Kidney epithelial cell (primary cell): ENCODE results near the gene OR5AP2. TPM values are rescaled to one million over a fixed set of nuclear protein-coding genes. Genes with fewer than 3 reads are reported as not detected.
"Not testable (repeated sequence)": the region's sequence is repeated elsewhere in the genome, so short reads cannot be mapped to it uniquely, and the experiment has no call there.

Experiments used
- DNase-seq: peaks from one replicate; pipeline ENCODE4 v3.0.0-alpha.2; 2010; ENCODE audit warnings: low read depth
- H3K27me3 ChIP-seq: 2 replicates; pipeline ENCODE4 v1.6.0; 2011; ENCODE audit warnings: low read length; ENCODE audit not compliant: control insufficient read depth, insufficient read depth
- H3K36me3 ChIP-seq: 2 replicates; pipeline ENCODE4 v1.5.1; 2011; ENCODE audit warnings: low read length; ENCODE audit not compliant: control insufficient read depth, insufficient read depth
- H3K4me3 ChIP-seq: 2 replicates; pipeline ENCODE4 v1.5.1; 2011; ENCODE audit warnings: low read depth, mild to moderate bottlenecking, control low read depth, low read length
- CTCF ChIP-seq: IDR thresholded peaks from 2 replicates; pipeline ENCODE4 v1.5.1; 2011; ENCODE audit warnings: mild to moderate bottlenecking, moderate library complexity, low read length, control low read depth, inconsistent platforms; ENCODE audit not compliant: insufficient read depth, poor library complexity, severe bottlenecking
- total RNA-seq: library from RNA; depleted of rRNA; stranded (reverse); fragments of >200 nt; gene quantifications from 2 replicates; pipeline ENCODE4 v1.2.3, GENCODE V29; 2015

OR5AP2 gene
- not detected in 2 replicates for total RNA-seq

GRCh38 chr11:56642339-56642738 lies at the start of gene OR5AP2:
TSS of gene OR5AP2 (minus strand) at chr11:56642439. CDS start at chr11:56642439, 0 bp downstream.
- Histone ChIP-seq H3K36me3 (no peaks in the 10 kb centered on the region), H3K4me3 (no peak within 1 kb of the TSS), H3K27me3 (no peaks in the 10 kb centered on the region)
- no peak for TF ChIP-seq CTCF
- no peak for DNase-seq

GRCh38 chr11:56691179-56691578 lies 48.9 kb upstream of the OR5AP2 start:
- DNase-seq, H3K4me3 ChIP-seq, H3K27me3 ChIP-seq, H3K36me3 ChIP-seq: not testable (repeated sequence)

GRCh38 chr11:56688554-56689100 lies 46.4 kb upstream of the OR5AP2 start:
- no peaks in the 10 kb centered on the region for H3K36me3 ChIP-seq
- DNase-seq, result no peak
- H3K27me3 ChIP-seq, result no peaks in the 10 kb centered on the region
- no peak overlapping the region for H3K4me3 ChIP-seq
- TF ChIP-seq CTCF, result no peak

- Histone ChIP-seq H3K36me3 (no peaks in the 10 kb centered on the region), H3K27me3 (no peaks in the 10 kb centered on the region), H3K4me3 (no peak overlapping the region)
- no peak for TF ChIP-seq CTCF
- no peak for DNase-seq
Observed at GRCh38 chr11:56670984-56671383, 28.7 kb upstream of the OR5AP2 start.

DNA sequence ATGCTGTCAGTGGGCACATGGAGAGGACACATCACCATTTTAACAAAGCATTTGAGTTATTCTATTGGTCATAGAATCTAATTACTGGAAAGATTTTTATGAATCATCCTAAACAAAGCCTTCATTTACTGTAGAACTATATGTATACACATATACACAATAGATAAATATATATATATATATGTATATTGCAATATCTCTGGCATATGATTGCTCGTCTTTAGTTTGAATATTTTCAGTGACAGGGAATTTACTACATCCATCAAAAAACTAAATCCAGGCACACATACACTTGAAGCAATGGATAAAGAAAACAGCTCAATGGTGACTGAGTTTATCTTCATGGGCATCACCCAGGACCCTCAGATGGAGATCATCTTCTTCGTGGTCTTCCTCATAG lies 21.1 kb upstream of the OR5AP2 start, which contains the start of gene OR5AR1:
Gene OR5AR1, plus strand, starts transcription at position 301 of the 400 bp plus-strand sequence. Its CDS starts 0 bp downstream, at position 301.
- no peak for TF ChIP-seq CTCF
- no peak for DNase-seq
- no peak within 1 kb of the TSS for H3K4me3 ChIP-seq
- H3K36me3 ChIP-seq, result no peaks in the 10 kb centered on the region
- H3K27me3 ChIP-seq, result no peaks in the 10 kb centered on the region

- Histone ChIP-seq H3K27me3 (no peaks in the 10 kb centered on the region), H3K4me3 (no peak overlapping the region), H3K36me3 (no peaks in the 10 kb centered on the region)
- no peak for DNase-seq
- TF ChIP-seq CTCF, result no peak
Observed at GRCh38 chr11:56659755-56660154, 17.5 kb upstream of the OR5AP2 start.
